Measurements from ENCODE around the gene METTL27. TPM values are rescaled to one million over a fixed set of nuclear protein-coding genes. Genes with fewer than 3 reads are reported as not detected.

The METTL27 gene
- total and polyA plus RNA-seq, 4 donors, result 1.0 to 1.7 (median 1.6) TPM

- Histone ChIP-seq H3K36me3 (ENCODE audit: control insufficient read depth in 4 of 4, insufficient read depth in 3 of 4, low read depth in 1 of 4, low read length in 3 of 4) (no peaks in the 10 kb centered on the region), H3K4me3 (ENCODE audit: low read depth in 1 of 3, low read length in 3 of 3) (peak overlapping the region in 1 of 3 donors; percentile 48), H3K9me3 (ENCODE audit: control insufficient read depth in 4 of 4, low read length in 3 of 4) (no peaks in the 10 kb centered on the region), H3K4me1 (ENCODE audit: control insufficient read depth in 4 of 4, insufficient read depth in 4 of 4, low read length in 3 of 4) (peaks cover 16 to 27% (median 22%) of the 10 kb centered on the region in 4 donors), H3K9ac (ENCODE audit: low read depth in 1 of 2, low read length in 2 of 2) (peak overlapping the region in 1 of 2 donors; percentile 28), H3K27ac (ENCODE audit: low read depth in 1 of 2, low read length in 2 of 2) (peak overlapping the region; percentile 61), H3K27me3 (ENCODE audit: control insufficient read depth in 4 of 4, insufficient read depth in 4 of 4, low read length in 3 of 4) (no peaks in the 10 kb centered on the region)
- 57% methylated on average over 20 of the region's 20 CpGs for whole genome bisulfite sequencing
- DNase-seq (ENCODE audit: low spot score), result no peak
- TF ChIP-seq EGR1 (IDR thresholded peaks at IDR 0.05; ENCODE audit: low read depth in 2 of 2) (no peak), RXRA (IDR thresholded peaks at IDR 0.05) (peak; percentile 67 to 78), NR2F2 (IDR thresholded peaks at IDR 0.05) (peak; percentile 56), FOXA2 (IDR thresholded peaks at IDR 0.05) (no peak), CTCF (IDR thresholded peaks at IDR 0.05; ENCODE audit: low read depth, low read length, missing input control) (no peak), HNF4G (IDR thresholded peaks at IDR 0.05) (peak; percentile 22), SP1 (IDR thresholded peaks at IDR 0.05) (peak; percentile 61), RAD21 (IDR thresholded peaks at IDR 0.05) (peak in 1 of 2 donors; percentile 52), TAF1 (conservative IDR thresholded peaks at IDR 0.05) (no peak), JUND (IDR thresholded peaks at IDR 0.05) (no peak), FOXA1 (IDR thresholded peaks at IDR 0.05) (no peak), REST (IDR thresholded peaks at IDR 0.05) (peak; percentile 39), YY1 (IDR thresholded peaks at IDR 0.05) (peak; percentile 69), ZBTB33 (IDR thresholded peaks at IDR 0.05) (no peak), ATF3 (IDR thresholded peaks at IDR 0.05) (no peak), GABPA (IDR thresholded peaks at IDR 0.05 in 1 of 2, conservative IDR thresholded peaks at IDR 0.05 in 1 of 2) (no peak), HNF4A (conservative IDR thresholded peaks at IDR 0.05) (peak; percentile 80 to 83)
These were observed 29.1 kb upstream of the METTL27 start for GRCh38 chr7:73871163-73872011.

Measured in liver (tissue), 9 donors.